IPS DF 6.9 (cell line): ENCODE results near the gene UPK3A.

Experiments
- DNase-seq: peaks from one replicate; pipeline ENCODE4 v3.0.0-alpha.2; 2013; ENCODE audit warnings: low read depth, low spot score
- H3K27ac ChIP-seq: one replicate; pipeline ENCODE4 v1.5.1; 2013; ENCODE audit warnings: low read length, control low read depth
- H3K27me3 ChIP-seq: 2 replicates; pipeline ENCODE4 v1.6.1; 2013; ENCODE audit warnings: mild to moderate bottlenecking, low read length; ENCODE audit not compliant: control insufficient read depth, insufficient read depth
- H3K36me3 ChIP-seq: 2 replicates; pipeline ENCODE4 v1.6.1; 2013; ENCODE audit warnings: low read length; ENCODE audit not compliant: control insufficient read depth, insufficient read depth
- H3K4me1 ChIP-seq: 2 replicates; pipeline ENCODE4 v1.6.1; 2013; ENCODE audit warnings: low read length; ENCODE audit not compliant: control insufficient read depth, insufficient read depth
- H3K4me3 ChIP-seq: 2 replicates; pipeline ENCODE4 v1.5.1; 2013; ENCODE audit warnings: mild to moderate bottlenecking, low read length
- H3K9me3 ChIP-seq: 2 replicates; pipeline ENCODE4 v1.6.1; 2013; ENCODE audit warnings: low read length, inconsistent platforms; ENCODE audit not compliant: control insufficient read depth, insufficient read depth
- WGBS: extraction: QIAGEN DNeasy Blood & Tissue Kit; methylation state at CpG from one replicate; pipeline ENCODE4 v1.1.7; 2013; ENCODE audit warnings: mixed read lengths, missing lambda C conversion rate; ENCODE audit not compliant: insufficient read length, insufficient coverage; 5-methylcytosine and 5-hydroxymethylcytosine counted together

UPK3A gene

GRCh38 chr22:45284705-45285262 lies at the start of gene UPK3A:
Gene UPK3A, plus strand, starts transcription at chr22:45284949. Its CDS starts 65 bp downstream, at chr22:45285014.
- Histone ChIP-seq H3K4me1 (peaks cover 5% of the 10 kb centered on the region), H3K36me3 (no peaks in the 10 kb centered on the region), H3K4me3 (peak within 1 kb of the TSS; percentile 55; the same call in 1 of the 2 replicates), H3K27ac (no peak within 1 kb of the TSS), H3K27me3 (no peaks in the 10 kb centered on the region; the same call in 1 of the 2 replicates), H3K9me3 (no peaks in the 10 kb centered on the region)
- no peak for DNase-seq
- WGBS, result no CpG with 5 or more reads among the region's 46 CpGs

- H3K9me3 ChIP-seq, result no peaks in the 10 kb centered on the region
- no peaks in the 10 kb centered on the region for H3K27me3 ChIP-seq
- no peaks in the 10 kb centered on the region for H3K36me3 ChIP-seq
- DNase-seq, result no peak
- peaks cover 5% of the 10 kb centered on the region for H3K4me1 ChIP-seq
- H3K27ac ChIP-seq, result no peak overlapping the region
- H3K4me3 ChIP-seq, result no peak overlapping the region
- no CpG with 5 or more reads among the region's 23 CpGs for WGBS
Observed at GRCh38 chr22:45235101-45235777, 49.5 kb upstream of the UPK3A start.

GRCh38 chr22:45235851-45236342 lies 48.9 kb upstream of the UPK3A start:
- Histone ChIP-seq H3K27me3 (no peaks in the 10 kb centered on the region), H3K27ac (no peak overlapping the region), H3K4me3 (no peak overlapping the region), H3K36me3 (no peaks in the 10 kb centered on the region), H3K4me1 (peaks cover 5% of the 10 kb centered on the region), H3K9me3 (no peaks in the 10 kb centered on the region)
- DNase-seq, result no peak
- WGBS, result no CpG with 5 or more reads among the region's 20 CpGs

- H3K27ac ChIP-seq, result no peak overlapping the region
- no peak for DNase-seq
- no peaks in the 10 kb centered on the region for H3K36me3 ChIP-seq
- WGBS, result no CpG with 5 or more reads among the region's 15 CpGs
- no peaks in the 10 kb centered on the region for H3K9me3 ChIP-seq
- no peaks in the 10 kb centered on the region for H3K27me3 ChIP-seq
- peaks cover 5% of the 10 kb centered on the region for H3K4me1 ChIP-seq
- H3K4me3 ChIP-seq, result no peak overlapping the region
Observed at GRCh38 chr22:45237065-45237990, 47.4 kb upstream of the UPK3A start.

GRCh38 chr22:45238076-45238956 lies 46.4 kb upstream of the UPK3A start:
- no peaks in the 10 kb centered on the region for H3K36me3 ChIP-seq
- no peaks in the 10 kb centered on the region for H3K9me3 ChIP-seq
- H3K4me3 ChIP-seq, result no peak overlapping the region
- no peak for DNase-seq
- WGBS, result no CpG with 5 or more reads among the region's 18 CpGs
- no peak overlapping the region for H3K27ac ChIP-seq
- H3K27me3 ChIP-seq, result no peaks in the 10 kb centered on the region
- peaks cover 5% of the 10 kb centered on the region for H3K4me1 ChIP-seq

GRCh38 chr22:45238957-45239680 lies 45.6 kb upstream of the UPK3A start:
- Histone ChIP-seq H3K4me1 (peaks cover 5% of the 10 kb centered on the region), H3K36me3 (no peaks in the 10 kb centered on the region), H3K4me3 (no peak overlapping the region), H3K27ac (no peak overlapping the region), H3K27me3 (no peaks in the 10 kb centered on the region), H3K9me3 (no peaks in the 10 kb centered on the region)
- DNase-seq, result no peak
- no CpG with 5 or more reads among the region's 6 CpGs for WGBS

- Histone ChIP-seq H3K36me3 (no peaks in the 10 kb centered on the region), H3K27me3 (no peaks in the 10 kb centered on the region), H3K9me3 (no peaks in the 10 kb centered on the region), H3K27ac (no peak overlapping the region), H3K4me1 (peaks cover 5% of the 10 kb centered on the region), H3K4me3 (peak overlapping the region; percentile 53; the same call in 1 of the 2 replicates)
- DNase-seq, result no peak
- no CpG with 5 or more reads among the region's 8 CpGs for WGBS
Observed at GRCh38 chr22:45239681-45240051, 45.1 kb upstream of the UPK3A start.

GRCh38 chr22:45240104-45240809 lies 44.5 kb upstream of the UPK3A start:
- peak overlapping the region; percentile 53 for H3K4me3 ChIP-seq
- WGBS, result no CpG with 5 or more reads among the region's 73 CpGs
- H3K36me3 ChIP-seq, result no peaks in the 10 kb centered on the region
- peaks cover 5% of the 10 kb centered on the region for H3K4me1 ChIP-seq
- no peak overlapping the region for H3K27ac ChIP-seq
- H3K9me3 ChIP-seq, result no peaks in the 10 kb centered on the region
- no peak for DNase-seq
- H3K27me3 ChIP-seq, result no peaks in the 10 kb centered on the region
